HG02588 (cell line): Measurements from ENCODE around the gene SLC8A1.

Source experiments
- ATAC-seq: cut with Tn5 transposase; IDR thresholded peaks from one replicate; pipeline ENCODE4 v1.9.1; 2021; ENCODE audit warnings: mild to moderate bottlenecking, moderate library complexity; ENCODE audit not compliant: unreplicated experiment

SLC8A1 gene

DNA sequence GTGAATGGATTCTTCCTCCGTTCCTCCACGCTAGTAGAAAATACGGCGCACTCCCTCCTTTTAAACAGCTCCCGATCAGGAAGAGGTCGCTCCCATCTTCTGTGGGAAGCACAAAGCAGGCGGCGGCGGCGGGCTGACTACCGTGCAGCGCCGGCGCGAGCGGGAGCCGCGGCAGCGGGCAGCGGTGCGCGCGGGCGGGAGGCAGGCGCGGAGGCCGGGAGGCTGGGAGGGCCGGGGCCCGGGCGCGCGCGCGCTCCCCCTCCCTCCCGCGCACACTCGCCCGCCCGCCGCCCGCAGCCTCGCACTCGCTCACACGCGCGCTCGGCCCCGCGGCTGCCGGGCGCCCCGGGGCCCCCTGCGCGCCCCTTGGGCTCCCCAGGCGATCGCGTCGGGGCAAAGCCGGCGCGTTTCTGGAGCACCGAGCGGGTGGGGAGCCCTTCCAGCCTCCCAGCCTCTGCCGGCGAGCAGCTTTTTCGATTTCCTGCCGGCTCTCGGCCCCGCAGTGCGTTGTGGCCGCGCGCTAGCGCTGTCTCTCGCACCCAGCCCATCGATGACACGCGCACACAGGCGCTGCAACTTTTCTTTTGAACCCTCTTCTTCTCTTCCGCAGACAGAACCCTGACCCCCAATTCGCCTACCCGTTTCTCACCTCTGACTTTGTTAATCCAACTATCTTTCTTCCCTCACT is at the start of gene SLC8A1:
SLC8A1 (minus strand) TSS at position 173 of the 688 bp plus-strand sequence.
- ATAC-seq, result peak; percentile 35

DNA sequence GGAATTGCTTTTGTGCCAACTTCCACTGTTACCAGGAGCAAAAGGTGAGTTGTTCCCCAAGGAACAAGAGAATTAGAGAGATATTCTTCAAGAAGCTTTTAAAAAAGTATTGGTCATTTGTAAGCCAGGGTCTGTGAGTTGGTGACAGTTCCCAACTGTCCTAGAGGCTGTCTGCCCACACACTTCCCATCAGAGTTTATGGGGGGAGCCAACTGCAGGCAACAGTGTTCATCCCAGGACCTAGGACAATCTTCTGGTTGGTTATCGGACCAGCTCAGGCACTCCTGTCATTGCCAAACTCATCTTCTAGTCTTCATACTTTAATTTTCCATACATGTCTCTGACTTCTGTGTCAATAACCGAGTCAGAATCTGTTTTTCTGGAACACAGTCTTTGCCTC is 47.5 kb upstream of the SLC8A1 start:
- no peak for ATAC-seq

DNA sequence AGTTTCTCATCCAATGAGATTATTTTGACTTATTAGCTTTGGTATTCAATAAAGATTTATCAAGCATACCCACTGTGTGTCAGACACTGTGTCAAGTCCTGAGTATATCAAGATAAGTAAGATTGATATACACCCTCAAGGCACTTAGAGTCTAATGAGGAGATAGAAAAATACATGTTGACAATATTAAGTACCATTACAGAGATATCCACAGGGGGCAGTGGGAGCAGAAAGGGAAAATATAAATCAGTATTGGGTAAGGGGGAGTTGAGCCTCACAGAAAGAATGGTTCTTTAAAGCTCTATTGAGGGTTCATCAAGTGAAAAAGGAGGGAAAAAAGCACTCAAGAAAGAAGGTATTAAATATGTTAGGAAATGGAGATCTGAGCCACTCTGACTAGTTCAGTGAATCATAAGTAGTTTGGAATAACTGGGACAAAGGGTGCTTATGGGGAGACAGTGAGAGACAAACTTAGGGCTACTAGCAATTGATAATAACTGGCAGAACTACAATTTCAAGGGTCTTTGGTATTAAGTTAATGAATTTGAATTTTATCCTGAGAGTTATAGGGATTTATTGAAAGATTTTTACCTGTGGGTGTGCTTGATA is 45.5 kb upstream of the SLC8A1 start:
- no peak for ATAC-seq

DNA sequence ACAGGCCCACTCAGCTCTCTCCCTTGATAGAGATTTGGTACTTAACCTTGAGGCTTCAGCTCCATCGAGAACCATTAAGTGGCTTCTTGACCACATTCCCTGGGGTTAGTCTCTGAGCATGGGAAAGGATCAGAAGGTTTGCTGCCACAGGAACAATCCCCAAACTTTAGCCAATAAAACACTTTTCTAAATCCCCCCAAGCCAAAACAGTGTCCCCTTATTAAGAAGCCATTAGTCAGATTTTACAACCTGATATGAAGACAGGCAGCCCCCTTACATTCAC is 37.7 kb upstream of the SLC8A1 start:
- ATAC-seq, result no peak

DNA sequence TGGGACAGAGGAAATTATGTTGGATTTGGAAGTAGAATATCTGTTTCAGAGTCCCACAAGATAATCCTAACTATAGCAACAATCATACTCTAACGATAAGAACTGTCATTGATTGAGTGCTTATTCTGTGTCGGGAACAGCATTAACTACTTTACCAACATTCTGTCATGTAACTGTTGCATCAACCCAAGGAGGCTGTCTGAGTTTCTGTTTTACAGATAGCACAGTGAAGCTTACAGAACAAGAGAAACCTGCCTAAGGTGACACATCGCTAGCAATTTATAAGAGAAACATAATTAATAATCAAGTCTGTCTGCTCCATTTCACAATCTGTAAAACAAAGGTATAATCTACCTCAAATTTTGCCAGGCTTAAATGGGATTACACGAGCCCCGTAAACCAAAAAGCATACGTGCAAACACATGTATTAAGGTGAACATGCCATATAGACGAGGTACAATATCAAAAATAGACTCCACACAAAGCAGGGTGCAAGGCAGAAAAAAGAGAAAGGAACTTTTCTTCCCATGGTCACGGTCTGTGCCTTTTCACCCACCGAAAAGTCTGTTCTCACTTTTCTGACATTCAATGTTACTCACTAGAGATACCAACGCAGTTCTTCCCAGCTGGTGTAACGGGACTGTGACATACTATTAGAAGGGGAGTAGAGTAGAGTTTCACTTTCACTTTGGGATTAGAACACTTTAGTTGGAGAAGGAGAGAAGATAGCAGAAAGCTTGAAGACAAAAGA is 37.2 kb upstream of the SLC8A1 start:
- no peak for ATAC-seq

DNA sequence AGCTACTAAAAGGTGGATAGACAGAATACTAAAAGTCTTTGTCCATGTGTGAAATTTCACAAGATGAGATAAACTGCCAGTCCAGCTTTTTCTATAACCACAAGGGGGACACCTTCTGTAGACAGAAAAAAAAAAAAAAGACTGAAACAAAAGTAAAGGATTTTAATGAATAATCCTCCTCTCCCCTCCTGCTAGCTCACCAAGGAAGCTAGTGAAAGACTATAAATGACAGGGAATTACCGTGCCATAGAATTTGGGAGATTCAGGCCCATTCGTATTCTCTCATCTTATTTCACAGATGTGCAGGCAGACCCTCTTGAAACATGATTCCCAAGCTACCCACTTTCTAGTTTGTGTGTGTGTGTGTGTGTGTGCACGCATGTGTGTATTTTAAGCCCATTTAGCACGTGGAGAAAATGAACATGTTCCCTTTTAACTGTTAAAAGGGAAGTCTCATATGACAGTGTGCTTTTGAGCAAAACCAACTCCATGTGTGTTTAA is 36.3 kb upstream of the SLC8A1 start:
- no peak for ATAC-seq

DNA sequence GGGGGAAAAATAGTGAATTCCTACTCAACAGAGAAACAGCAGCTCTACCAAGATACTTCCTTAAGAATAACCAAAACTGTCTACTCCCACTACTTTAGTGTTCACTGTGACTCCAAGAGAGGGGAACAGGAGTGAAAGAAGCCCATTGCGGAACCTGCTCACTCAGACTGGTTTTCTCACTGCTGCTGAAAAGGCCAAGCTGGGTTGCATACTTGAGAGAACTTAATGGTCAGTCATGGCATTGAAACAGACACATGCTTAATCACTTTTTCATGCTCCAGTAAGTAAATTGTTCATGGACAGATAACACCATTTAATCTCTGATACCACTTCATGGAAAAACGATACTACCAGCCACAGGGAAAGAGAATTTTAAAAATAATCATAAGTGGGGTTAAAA is 35.7 kb upstream of the SLC8A1 start:
- no peak for ATAC-seq

DNA sequence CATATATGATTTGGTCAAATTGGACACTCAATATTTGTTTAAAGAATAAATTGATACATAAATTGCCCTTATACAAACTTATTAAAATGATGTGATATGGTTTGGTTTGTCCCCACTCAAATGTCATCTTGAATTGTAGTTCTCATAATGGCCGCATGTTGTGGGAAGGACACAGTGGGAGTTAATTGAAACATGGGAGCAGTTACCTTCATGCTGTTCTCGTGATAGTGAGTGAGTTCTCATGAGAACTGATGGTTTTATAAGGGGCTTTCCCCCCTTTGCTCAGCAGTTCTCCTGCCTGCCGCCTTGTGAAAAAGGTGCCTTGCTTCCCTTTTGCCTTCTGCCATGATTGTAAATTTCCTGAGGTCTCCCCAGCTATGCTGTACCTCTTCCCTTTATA is 34.0 kb upstream of the SLC8A1 start:
- ATAC-seq, result no peak

DNA sequence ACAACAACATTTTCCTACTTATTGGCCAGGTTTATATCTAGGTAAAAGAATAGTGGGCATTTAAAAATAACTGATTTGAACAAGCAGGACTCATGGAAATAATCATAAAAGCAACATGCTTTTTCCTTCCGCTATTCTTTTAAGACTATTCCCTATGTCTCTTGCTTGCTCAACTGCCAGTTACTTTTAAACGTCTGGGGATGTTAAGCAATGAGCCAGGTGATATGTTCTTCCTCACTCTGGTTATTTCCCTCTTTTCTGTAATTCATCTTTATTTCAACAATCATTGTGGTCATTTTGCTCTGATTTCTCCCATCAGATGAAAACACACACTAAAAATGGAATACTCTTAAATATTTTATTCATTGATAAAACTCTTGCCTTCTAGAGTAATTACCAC is 33.4 kb upstream of the SLC8A1 start:
- ATAC-seq, result no peak

DNA sequence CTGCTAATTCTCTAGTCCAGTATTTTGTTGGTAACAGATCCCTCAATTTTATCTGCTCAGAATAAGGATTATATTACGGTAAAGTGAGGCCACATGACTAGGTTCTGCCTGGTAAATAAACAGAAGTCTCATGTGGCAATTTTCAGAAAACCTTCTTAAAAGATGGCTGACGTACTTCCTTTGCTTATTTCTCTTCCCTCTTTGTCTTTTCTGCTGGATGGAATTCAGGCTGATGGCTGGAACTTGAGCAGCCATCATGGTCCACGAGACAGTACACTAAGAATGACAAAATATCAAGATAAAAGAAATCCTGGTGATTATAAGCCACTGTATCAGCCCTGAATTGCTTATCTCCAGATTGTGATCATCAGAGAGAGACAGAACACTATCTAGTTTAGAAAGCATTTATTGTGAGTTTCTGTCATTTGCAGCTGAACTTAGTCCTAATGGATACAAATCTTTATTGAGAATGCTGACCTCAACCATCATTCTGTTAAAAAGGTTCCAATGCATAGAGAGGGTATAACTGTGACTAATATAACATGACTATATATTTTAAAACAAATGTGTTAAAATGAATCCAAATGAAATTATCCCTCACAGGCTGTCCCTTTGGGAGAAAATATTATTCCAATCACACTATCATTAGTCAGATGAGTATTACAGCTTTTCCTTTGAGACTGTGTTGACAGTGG is 31.8 kb upstream of the SLC8A1 start:
- no peak for ATAC-seq

DNA sequence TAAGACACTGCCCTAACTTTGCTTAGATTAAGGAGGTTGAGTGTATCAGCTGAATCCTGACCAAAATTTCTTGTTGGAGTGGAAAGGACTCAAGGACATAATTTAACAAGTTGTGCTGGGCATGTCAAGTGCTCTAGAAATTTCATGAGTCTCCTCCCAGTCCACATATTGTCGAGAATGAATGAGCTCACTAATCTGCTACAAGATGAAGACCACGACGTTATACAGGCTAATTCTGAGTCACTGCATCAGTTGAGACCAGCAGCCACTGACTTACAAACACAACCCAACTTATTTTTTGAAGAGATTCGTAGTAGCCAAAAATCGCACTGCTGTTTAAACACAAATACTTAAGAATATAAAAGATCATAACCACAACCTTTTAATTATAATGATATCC is 28.7 kb upstream of the SLC8A1 start:
- ATAC-seq, result no peak

DNA sequence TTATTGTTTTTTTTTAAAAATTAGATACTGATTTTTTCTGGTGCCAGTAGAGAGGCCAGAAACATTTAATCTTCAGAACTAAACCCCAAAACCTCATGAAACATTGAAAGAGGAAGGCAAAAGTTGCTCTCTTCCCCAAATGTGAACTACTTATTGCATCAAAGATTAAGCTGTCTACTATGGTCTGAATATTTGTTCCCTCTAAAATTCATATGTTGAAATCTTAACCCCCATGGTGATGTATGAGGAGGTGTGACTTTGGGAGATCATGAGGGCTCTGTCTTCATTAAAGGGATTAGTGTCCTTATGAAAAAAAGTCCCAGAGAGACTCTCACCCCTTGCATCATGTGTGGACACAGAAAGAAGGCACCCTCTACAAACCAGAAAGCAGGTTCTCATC is 28.2 kb upstream of the SLC8A1 start:
- ATAC-seq, result no peak

DNA sequence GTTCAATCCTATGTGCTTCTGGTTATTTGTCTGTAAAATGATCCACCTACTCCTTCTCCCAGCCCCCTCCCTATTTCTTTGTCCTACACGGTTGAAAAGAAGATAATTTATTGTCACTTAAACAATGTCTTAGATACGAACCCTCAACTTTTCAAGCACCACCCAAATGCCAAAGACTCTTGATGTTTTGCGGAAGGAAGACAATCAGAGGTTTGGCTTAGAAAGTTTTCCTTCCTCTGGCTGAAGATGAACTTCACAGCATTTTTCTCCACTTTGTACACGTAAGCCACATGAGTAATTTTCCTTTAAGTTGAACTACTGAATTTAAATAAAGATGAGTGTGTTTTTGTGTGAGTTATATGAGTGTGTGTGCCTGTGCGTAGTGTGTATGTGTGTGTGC is 25.5 kb upstream of the SLC8A1 start:
- no peak for ATAC-seq

DNA sequence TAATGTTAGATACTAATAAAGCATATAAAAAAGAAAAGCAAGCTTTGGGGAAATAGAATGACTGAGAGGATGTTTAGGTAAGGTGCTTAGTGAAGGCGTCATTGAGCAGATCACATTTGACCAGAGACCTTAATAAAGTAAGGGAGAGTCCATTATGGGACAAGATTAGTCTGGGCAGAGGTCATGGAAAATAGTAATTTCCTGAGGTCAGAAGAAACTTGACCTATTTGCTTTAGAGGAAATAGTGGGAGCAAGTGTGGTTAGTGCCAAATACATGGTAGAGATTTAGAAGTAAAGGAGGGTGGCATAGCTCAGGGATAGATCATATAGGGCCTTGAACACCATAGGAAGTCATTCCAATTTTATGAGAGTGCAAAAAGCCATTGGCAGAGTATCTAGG is 24.5 kb upstream of the SLC8A1 start:
- no peak for ATAC-seq

DNA sequence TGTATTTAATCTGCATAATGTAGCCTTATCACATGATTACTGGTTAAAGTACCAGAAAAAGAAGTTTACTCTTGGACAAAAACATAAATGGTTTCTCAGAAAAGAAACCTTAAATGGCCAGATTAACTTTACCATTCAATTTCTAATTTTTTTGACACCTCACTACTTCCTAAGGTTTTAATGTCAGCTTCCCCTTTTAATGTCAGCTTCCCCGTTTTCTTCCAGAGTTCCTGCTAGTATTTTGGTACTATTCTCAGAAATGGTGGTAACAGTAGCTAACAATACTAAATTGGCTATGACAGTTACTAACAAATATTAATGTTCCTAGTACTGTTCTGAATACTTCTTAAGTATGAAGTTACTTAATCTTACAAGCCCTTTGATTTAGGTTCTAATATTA is 22.4 kb upstream of the SLC8A1 start:
- no peak for ATAC-seq

DNA sequence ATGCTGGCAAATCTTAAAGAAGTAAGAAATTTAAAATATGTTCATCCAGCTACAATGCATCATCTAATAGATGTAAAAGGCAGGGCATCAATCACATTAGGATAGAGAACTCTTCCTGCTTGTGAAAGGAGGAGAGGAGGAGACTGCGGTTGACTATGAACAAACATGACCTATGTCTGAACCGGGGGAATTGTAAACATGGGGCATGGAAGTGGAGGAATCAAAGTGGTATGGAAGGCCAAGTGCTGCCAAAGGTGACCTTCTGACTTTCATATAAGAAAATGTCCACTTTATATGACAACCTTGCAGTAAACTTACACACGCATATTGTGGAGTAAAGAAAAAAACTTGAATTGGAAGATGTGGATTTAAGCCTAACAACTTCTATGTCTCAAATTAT is 20.0 kb upstream of the SLC8A1 start:
- ATAC-seq, result no peak

DNA sequence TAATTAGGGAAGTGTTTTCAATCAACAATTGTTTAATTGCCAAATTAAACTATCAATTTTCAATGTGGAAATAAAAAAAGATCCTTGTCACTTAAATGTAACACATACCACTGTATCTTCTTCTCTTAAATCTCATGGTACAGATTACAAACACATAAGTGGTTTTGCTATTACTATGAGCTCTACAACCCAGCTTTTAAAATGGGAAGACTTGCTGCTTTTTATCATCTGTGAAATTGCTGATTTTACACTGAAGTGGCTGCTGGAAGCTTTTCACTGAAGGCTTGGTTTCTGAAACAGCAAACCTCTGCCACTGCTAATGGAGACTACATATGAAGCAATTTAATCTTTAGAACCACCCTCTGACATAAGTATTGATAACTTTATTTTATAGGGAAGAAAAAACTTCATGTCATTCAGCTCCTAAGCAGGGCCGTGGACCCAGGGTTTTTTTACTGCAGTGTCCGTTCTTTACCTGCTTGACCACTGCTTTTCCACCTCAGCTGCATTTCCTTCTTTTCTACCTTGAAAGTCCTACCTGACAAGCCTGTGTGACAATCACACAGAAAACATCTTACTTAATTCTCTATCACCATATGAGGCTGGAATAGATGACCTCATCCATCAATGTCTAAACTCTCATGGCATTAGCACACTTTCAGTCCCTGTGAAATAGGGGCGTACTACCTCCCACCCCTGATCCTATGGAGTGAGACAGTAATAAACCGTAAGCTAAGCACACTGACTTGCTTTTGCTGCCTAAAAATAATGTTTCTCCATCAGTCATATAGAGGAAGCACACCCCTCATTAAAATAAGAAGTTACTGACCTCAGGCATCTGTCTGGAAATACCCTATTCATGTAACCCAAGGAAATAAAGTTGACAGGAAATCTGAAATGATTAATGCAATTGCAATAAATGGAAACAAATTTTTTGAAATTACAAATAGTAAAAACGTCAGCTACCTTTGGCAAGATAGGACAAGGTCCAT is 19.2 kb upstream of the SLC8A1 start:
- ATAC-seq, result no peak

DNA sequence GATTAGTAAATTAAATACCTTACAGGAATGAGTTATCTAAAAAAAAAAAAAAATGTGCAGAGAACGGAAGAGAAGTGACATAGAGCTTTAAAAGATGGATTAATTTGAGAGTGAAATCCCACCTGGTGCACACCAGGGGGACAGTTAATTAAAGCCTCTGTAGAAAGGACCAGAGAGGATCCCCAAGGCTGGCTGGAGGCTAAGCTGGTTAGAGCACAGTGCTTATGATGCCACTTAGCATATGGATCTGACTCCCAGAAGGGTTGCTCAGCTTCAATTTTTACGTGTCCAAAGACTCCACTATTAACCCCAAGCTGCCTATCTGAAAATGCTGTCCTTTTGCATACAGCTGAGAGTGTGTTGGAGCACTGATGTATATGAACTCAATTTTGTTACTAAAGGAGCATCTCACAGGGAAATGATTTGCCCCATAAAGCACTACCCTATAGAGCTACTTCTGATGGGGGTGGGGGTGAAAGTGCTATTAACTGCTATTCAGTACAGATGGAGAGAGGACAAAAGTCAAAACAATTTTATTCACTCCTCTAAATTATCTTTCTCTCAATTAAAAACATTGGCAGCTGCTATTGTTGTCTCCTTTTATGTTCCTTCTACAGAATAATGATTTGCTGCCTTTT is 15.2 kb upstream of the SLC8A1 start:
- ATAC-seq, result no peak

DNA sequence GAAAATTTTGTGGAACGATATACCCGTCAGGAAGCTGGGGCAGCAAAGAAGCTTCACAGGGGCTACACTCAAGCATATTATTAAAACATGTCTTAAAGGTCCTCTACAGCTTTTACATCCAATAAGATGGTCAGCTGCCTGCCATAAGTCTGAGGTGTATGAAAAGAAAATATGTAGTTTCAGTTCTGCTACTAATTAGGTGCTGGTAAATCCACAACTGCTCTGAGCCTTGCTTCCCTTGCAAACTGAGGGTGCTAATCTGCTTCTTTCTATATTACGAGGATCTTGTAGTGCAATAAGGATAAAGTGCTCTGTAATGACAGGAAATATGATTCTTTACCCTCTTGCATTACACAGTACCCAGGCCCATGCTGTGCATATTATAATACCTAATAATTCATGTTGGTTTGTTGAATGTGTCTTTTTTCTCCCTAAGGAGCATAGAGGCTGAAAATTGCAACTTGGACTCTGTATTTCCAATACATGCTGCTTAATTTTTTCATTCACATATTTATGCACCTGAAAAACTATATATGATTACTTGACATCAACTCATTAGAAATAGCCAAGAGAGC is 14.5 kb upstream of the SLC8A1 start:
- no peak for ATAC-seq

DNA sequence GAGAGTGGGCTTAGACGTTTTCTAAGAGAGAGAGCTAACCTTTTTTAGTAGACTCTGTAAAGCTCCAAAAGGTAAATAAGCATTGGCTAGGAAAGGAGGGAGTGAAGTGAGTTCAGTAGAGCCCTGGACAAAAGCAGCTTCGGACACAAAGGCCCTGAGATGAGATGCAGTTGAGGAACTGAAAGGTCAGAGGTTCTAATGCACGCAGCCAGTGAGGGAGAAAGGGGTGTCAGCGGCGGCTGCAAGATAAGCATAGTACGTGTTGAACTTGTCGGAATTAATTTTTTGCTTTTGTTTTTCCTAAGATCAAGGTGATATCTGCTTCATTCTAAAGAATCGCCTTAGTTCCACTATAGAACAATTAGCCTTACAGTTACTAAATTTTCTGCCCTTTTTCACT is 11.2 kb upstream of the SLC8A1 start:
- no peak for ATAC-seq
